GM21723 (cell line): ENCODE results near the gene SIAH3.
"Not testable (repeated sequence)": the region's sequence is repeated elsewhere in the genome, so short reads cannot be mapped to it uniquely, and the experiment has no call there.

ENCODE experiments used
- ATAC-seq: cut with Tn5 transposase; IDR thresholded peaks from one replicate; pipeline ENCODE4 v1.9.1; 2021; ENCODE audit warnings: mild to moderate bottlenecking, moderate library complexity; ENCODE audit not compliant: unreplicated experiment

Gene SIAH3

DNA sequence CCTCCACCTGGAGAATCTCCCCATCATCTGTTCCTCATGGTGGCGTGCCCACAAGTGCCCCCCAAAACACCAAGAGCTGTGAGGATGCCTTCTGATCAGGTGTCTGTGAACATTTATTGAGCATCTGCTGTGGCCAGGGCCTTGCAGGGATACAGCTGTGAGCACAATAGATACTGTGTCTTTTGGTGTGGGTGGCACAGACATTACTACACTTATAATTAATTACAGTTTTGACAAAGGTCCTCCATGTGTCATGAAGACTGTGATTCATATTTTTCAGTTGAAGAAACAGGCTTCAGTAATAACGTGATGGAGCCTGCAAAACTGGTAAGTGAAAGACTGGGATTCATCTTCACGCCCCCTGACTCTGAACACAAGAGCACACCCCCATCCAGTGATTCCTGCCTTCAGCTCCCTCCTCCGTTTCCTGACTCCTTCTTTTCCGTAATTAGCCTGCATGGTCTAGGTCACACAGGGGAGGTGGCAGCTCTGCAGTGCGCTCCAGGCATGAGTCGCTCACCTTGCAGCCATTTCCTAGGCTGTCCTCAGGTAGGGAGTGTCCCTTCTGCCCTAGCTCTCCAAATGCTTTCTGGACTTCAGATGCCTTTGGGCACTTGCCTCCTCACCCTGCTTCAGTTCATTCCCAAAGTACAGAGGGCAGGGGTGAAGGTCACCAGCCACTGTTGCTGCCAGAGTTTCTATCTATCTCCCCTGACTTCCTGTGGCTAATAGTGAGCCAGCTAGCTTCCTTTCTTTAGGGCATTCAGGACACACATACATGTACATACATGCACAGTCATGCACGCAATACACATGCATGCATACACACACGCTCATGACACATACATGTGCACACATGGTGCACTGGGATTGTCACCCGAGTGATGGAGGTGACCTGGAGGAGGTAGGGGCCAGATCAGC, 66.5 kb downstream of the SIAH3 start:
- no peak for ATAC-seq

DNA sequence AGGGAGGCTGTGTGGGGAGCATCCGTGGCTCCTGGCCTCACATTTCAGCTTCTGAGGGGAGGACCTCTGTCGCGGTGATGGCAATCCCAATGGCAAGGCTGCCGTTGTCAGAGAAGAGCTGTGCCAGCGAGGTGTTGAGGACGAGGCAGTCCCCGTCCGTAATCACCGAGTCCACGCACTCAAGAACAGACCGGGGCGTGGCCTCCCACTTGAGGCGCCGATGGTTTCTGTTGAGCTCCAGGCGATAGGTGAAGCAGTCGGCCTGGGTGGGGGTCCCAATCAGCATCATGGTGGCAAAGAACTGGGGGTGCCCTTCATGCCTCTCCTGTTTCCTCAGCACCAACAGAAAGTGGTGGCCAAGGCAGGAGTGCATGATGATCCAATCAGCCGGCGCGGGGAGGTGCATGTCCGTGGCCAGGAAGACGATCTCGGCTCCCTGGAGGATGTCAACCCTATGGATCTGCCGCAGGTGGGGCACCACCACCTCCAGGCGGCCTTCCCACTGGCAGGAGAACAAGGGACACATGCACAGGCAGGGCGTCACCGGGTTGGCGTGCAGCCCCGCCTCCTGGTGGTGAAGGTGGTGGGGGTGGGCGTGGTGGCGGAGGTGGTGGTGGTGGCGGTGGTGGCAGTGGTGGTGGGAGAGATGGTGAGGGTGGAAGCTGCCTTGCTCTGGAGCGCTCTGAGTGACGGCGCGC, 68.1 kb downstream of the SIAH3 start:
- no peak for ATAC-seq

DNA sequence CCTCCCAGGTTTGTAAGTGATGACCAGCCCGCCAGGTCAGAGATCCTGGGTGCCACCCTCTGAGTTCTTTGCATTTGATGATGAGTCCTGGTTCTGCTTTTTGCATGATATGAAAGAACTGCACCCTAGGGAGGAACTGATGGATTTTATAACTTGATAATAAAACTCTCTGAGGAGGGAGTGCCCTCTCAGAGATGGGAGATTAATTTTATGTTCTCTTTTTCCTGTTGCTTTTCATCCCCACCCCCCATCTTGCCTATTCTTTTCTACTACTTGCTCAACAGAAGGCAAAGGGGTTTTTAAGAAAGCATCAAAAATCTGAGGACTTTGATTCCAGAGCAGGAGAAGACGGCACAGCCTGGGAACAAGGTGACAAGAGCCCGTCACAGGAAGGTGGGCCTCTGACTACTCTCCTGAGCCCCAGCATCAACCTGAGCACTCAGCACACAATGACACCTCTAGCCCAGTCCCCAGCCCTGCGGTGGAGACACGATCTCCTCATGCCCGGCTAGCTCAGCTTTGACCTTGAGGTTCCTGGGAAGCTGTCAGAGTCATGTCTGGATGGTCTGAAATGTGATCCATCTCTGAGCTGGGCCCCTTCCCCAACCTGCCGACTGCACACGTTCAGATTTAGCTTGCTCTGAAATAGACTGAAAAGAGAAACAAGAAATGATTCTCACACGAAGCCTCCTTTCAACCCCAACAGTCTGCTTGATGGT, 69.1 kb downstream of the SIAH3 start:
- ATAC-seq, result no peak

DNA sequence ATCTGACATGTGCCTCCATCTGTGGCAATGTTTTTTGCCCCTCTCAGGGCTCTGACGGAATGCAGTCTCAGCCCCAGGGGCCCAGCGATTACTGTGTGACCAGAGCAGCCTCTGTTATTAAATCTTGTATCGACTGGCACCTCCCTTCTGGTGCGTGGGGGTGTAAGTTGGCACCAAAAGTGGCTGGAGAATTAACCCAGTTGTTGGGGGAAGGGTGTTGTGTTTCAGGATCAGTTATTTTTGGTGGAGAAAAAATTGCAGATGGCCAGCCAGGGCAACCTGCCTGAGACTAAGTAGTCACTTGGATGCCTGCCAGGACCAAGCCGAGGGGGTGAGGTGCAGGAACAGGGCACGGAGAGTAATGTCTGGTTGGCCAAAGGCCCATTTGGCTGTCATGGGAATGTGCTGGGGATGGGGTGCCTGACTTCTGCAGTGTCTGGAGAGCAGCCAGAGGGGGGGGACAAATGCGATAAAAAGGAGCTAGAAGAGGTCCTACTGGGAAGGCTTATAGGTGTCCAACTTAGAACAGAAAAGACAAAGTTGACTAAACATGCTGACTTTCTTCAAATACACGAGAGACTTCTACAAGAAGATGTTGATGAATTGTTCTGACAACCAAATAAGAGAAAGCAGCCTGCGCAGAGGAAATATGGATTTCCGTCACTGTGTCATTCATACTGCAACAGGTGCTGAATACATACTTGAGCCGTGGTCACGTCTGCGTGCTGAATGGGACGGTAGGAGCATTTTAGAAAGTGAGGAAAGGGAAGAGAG, 69.8 kb downstream of the SIAH3 start:
- no peak for ATAC-seq

DNA sequence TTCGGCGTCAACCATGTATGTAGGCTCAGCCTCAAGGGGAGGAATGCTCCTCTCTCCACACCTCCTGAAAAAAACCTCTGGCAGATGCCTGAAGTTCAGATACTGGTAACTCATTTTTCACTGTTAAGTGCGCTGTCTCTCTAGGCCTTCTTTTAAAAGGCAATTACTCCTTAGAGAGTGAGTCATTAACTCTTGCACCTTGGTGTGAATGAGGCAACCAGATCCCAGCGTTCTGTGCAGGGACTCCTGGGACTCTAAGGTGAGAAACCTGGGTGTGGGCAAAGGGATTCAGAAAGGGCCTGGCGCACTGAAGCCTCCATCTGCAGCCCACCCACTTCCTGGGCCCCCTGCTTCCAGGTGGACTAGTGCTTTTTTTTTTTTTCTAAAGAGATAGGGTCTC, 71.7 kb downstream of the SIAH3 start:
- ATAC-seq, result no peak

DNA sequence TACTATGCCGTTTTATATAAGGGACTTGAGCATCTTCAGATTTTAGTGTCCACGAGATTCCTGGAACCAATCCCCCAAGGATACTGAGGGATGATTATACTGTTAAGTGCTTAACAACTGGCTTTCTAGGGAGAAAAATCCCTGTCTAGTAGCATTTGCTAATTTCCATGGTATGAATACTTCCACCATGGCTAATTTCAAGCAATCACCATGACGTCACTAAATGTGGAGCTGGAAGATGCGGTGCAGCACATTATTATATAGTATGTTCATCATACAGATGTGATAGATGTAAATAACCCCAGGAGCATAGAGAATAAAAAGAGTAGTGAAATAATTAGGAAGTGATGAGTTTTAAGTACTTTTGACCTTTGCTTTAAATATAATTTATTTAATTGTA, 72.7 kb downstream of the SIAH3 start:
- no peak for ATAC-seq

DNA sequence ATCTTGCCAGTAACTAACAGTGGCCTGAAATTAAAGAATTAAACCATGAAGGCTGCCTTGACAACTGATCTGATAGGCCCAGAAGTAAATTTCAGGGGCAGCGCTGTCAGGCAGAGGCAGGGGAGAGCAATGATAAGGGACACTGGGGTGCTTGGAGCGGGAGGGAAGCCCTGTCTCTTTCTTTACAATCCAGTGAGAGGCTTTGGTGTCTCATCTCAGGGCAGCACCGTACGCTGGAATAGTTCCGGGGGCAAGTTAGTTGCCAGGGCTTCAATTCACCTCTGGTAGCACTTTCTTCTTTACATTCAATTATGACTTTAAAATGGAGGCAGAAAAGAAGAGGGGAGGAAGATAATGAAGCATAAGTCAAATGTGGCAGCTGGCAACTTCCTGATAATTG, 74.8 kb downstream of the SIAH3 start:
- no peak for ATAC-seq

DNA sequence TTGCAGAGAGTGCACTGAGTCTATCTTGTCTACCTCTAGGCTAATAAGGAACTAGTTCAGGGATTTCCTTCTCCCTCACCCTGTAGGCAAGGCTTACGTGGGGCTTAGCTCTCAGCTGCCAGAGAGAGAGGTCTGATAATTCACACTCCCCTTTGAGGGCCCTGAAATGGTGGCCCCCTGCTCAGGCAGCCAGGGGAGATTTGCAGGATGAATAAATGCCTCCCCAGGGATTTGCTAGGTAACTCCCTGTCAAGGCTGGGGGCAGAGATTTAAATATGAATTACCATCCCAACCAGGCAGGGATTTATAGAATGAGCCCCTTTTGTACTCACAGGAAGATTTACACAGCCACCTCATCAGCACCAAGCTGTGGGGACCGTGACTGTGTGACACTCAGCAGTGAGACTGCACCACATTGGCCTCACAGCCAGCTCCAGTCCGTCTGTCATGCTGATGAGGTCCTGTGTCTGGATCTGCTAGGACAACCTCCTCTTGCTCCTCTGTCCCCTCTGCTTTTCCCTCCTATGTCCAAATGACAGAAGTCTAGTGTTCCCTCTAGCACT, 76.1 kb downstream of the SIAH3 start:
- no peak for ATAC-seq

DNA sequence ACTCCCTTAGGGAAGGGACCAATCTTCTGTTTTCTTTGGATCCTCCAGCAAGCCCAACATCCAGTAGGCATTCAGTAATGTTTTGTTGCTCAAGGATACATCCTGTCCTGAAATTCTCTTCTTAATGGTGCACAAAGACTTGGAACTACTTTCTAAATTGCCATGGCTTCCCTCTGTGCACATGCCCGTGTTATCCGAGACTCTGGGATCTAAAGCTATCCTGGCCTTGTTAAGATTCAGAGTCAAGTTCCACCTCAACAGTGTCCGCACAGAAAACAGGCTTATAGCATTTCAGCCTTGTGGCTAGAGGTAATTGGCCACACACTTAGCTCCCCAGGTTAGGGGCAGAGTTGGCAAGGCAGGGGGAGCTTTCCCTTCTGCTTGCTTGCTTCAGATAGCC, 77.6 kb downstream of the SIAH3 start:
- ATAC-seq, result no peak

DNA sequence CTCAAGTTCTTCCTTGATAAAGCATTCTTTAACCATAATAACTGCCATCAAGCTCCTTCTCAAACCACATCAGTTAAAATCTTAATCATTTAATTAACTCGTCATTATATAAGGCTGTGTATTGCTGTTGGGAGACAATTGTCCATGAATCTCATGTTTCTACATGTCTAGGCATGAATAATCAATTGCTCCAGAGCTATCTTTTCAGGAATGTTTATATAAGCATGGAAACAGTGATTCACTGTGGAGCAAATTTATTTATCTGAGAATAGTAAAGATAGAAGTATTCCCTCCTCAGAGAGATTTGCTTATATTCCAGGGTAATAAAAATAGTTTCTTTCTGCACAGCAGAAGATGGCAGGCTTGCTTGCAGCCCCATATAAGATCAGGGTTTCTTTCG, 78.3 kb downstream of the SIAH3 start:
- no peak for ATAC-seq

DNA sequence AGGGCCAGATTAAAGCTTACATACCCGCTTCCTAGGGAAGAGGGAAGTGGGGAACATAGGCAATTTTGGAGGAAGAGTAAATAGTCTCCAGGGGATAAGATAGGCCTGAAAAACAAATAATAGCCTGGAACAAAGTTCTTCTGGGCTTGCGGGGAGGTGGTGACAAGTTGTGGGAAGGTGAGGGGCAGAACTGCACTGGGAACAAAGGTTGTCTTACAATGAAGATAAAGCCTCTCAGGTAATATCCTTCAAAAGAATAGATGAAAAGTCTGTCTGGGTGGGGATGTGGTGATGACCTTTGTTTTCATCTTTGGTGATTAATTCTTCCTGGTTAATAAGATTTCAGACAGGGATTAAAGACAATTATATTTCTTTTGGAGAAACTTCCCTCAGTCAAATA, 80.7 kb downstream of the SIAH3 start:
- no peak for ATAC-seq

DNA sequence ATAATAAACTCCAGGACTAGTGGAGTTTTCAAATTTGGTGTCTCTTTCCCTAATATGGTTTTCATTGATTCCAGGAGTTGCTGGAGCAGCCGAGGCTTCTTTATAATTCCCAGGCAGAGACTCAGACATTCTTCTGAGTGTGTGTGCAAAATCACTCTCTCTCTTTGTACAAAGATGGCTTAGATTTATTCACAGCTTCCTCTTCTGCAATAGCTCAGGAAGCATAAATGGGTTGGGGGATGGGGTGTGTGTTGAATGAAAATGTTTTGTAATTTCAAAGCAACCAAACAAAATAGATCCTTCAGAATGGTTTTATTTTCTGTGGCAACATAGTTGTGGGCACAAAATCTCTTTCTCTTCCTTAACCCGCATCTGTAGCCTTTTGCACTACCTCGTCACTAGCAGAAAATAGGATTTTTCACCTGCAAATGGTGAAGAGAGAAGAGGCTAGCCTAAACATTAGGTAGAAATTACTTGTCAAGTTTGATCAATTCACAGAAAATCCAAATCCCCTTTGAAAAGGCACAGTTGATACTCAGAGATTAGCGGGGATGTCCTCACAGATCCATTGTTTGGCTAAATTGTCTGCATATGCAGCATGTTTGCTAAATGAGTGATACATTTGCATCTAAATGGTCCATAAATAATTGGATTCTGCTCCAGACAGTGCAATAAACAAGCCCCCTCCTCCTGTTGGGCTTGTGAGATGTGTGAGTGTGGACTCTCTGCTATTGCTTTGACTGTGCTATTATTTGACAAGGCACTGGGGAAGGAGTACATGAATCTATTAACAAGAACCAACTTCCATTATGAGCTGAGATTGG, 82.7 kb downstream of the SIAH3 start:
- no peak for ATAC-seq

DNA sequence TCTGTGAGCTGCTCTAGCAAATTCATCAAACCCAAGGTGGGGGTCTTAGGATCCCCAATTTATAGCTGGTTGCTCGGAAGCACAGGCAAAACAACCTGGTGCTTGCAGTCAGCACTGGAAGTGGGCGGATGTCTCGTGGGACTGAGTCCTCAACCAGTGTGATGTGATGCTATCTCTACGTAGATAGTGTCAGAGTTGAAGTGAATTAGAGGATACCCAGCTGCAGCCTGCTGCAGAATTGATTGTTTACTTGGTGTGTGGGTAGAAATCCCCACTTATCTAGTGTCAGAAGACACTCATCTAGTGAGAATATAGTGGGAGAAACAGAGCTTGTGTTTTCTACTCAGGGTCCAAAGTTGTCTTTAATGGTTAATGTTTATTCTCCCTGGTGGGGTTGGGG, 86.1 kb downstream of the SIAH3 start:
- ATAC-seq, result no peak

DNA sequence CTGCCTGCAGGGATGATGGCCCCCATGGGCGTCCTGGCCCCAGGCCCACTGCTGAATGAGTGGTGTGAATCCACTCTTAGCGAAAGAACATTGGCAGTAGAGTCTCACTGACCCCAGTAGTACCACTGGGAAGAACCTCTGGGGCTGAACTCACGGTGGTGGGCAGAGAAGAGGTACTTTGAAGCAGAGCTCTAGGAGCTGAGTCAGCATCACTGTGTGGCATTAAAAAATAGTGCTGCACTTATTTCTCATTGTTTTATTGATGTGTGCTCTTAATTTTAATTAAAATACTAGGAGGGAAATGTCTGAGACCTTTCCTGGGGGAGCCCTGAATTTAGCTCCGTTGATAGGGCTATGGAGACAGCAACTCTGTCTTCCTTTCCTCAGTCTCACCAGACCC, 88.1 kb downstream of the SIAH3 start:
- no peak for ATAC-seq

DNA sequence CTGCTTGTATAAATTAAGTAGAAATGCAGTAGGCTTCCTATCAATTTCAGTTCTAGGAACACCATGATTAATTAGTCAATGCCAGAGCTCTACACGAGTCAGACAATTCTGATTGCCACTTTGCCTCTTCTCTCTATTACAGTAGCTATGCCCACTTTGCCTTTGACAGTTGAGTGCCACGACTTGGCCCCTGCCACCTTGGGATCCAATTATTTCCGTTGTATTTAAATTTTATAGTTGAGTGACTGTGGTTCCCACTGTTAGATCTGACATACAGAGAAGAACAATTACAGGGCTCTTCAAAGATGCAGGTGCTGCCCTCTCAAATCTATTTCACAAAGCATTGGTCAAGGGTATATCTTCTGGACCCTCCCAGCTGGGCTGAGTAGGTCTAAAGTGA, 94.0 kb downstream of the SIAH3 start:
- not testable (repeated sequence) for ATAC-seq

DNA sequence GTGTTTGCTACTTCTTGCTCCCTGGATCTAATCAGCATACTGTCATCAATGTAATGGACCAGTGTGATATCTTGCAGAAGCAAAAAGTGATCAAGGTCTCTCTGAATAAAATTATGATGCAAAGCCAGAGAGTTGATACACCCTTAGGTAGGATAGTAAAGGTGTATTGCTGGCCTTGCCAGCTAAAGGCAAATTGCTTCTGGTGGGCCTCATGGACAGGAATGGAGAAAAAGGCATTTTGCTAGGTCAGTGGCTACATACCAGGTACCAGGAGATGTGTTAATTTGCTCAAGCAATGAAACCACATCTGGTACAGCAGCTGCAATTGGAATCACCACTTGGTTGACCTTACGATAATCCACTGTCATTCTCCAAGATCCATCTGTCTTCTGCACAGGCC, 95.1 kb downstream of the SIAH3 start:
- not testable (repeated sequence) for ATAC-seq

DNA sequence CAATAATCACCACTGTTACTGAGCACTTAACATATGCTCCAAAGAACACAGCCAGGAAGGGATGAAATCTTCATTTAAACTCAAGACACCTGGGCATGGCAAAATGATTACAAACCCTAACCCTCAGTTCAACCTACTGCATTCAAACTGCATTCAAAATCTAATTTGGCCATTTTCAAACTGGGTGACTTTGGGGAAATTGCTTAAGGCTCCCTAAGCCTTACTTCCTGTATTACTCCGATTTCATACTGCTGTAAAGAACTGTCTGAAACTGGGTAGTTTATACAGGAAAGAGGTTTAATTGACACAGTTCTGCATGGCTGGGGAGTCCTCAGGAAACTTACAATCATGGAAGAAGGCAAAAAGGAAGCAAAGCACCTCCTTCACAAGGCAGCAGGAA, 99.0 kb downstream of the SIAH3 start:
- no peak for ATAC-seq

DNA sequence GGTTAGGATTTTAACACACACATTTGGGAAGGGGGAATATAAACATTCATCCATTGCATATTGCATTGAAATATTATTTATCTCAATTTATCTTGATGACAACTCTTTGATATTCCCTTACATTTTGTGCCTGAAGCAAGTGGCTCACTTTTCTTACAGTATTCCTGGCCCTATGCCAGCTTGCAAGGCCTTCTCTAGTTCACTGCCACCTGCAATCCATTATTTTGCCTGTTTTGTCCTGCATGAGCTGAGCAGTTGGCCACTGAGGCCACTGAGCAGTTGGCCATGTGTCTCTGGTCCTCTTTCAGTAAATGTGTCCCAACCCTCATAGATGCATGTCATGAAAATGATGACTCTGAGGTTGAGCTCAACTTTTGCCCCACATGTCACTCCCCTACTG, 99.7 kb downstream of the SIAH3 start:
- ATAC-seq, result no peak

DNA sequence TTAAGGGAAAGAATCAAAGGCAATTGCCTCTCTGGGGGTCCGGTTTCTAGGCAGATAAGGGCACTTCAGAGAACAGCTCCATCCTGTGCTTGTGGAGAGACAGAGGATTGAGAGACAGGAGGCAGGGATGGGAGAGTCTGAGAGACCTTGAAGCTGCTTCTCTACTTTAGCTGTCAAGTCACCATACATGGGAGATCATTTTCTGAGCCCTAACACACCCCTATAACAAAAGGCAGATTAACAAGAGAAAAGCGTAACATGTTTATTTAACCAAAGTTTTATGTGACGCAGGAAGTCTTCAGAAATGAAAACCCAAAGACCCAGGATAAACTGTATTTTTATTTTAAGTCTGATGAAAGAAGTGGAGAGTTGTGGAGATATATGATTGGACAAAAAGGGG, 101.0 kb downstream of the SIAH3 start:
- ATAC-seq, result no peak
